AG04449 (cell line): ENCODE measurements around the gene ARMH1.

Source experiments
- CTCF ChIA-PET: fragments of 350-600 bp; formaldehyde crosslinking; extraction: SDS; loops from one replicate; lab custom pipeline; 2021; ENCODE audit warnings: antibody characterized with exemption; lab: Yijun Ruan, JAX
- POLR2A ChIA-PET: fragments of 400-600, 350-600 bp; formaldehyde crosslinking; extraction: SDS; loops from one replicate; lab custom pipeline; 2020; ENCODE audit warnings: antibody characterized with exemption, inconsistent platforms; lab: Yijun Ruan, JAX
- DNase-seq: peaks from one replicate; pipeline ENCODE4 v3.0.0-alpha.2; 2010; ENCODE audit warnings: low read depth, low spot score
- H3K4me3 ChIP-seq: 2 replicates; pipeline ENCODE4 v1.5.1; 2011; ENCODE audit warnings: low read depth, mild to moderate bottlenecking, control low read depth, low read length
- CTCF ChIP-seq: IDR thresholded peaks from one replicate; pipeline ENCODE4 v1.5.1; 2011; ENCODE audit warnings: mild to moderate bottlenecking, moderate library complexity, low read length, control low read depth, inconsistent platforms; ENCODE audit not compliant: insufficient read depth; ENCODE audit errors: missing control alignments

Gene ARMH1

GRCh38 chr1:44676484-44677200 is 2.1 kb downstream of the ARMH1 start:
- ChIA-PET POLR2A (no interaction called here), CTCF (interaction anchor here (1.4 to 6.5 kb wide), 5 partner anchors 9 to 41 kb away, joined by 3 to 44 read pairs (median 4); no protein-coding TSS in a partner anchor)
- DNase-seq: no peak
- no peak overlapping the region for H3K4me3 ChIP-seq
- TF ChIP-seq CTCF: no peak

- no peak overlapping the region for H3K4me3 ChIP-seq
- ChIA-PET POLR2A (no interaction called here), CTCF (interaction anchor here (1.0 to 6.5 kb wide), 3 partner anchors 8 to 25 kb away, joined by 3 to 44 read pairs (median 4); no protein-coding TSS in a partner anchor)
- no peak for DNase-seq
- peak; percentile 24 for TF ChIP-seq CTCF
Measured at GRCh38 chr1:44677201-44677766, 2.8 kb downstream of the ARMH1 start.

GRCh38 chr1:44678120-44678519 is 3.6 kb downstream of the ARMH1 start:
- no peak overlapping the region for H3K4me3 ChIP-seq
- POLR2A ChIA-PET: no interaction called here
- CTCF ChIA-PET: interaction anchor here (1.0 kb wide), 1 partner anchor 19 kb away, joined by 3 read pairs; no protein-coding TSS in a partner anchor
- TF ChIP-seq CTCF: no peak
- no peak for DNase-seq

- ChIA-PET POLR2A (no interaction called here), CTCF (interaction anchor here (0.8 kb wide), 1 partner anchor 18 kb away, joined by 4 read pairs; no protein-coding TSS in a partner anchor)
- TF ChIP-seq CTCF: no peak
- no peak for DNase-seq
- H3K4me3 ChIP-seq: no peak overlapping the region
Measured at GRCh38 chr1:44678626-44679025, 4.1 kb downstream of the ARMH1 start.

- CTCF ChIA-PET: interaction anchor here (0.8 to 1.5 kb wide), 3 partner anchors 17 to 70 kb away, joined by 3 to 4 read pairs (median 3); no protein-coding TSS in a partner anchor
- POLR2A ChIA-PET: no interaction called here
- no peak for DNase-seq
- TF ChIP-seq CTCF: no peak
- H3K4me3 ChIP-seq: no peak overlapping the region
Measured at GRCh38 chr1:44679468-44679867, 5.0 kb downstream of the ARMH1 start.
